Neural crest cell (in vitro differentiated cells): Measurements from ENCODE around the gene UBE2J2. TPM values are rescaled to one million over a fixed set of nuclear protein-coding genes. Genes with fewer than 3 reads are reported as not detected.

Source experiments
- DNase-seq: peaks from one replicate; pipeline ENCODE4 v3.0.0; 2021; ENCODE audit warnings: low read depth, mixed read lengths, low spot score
- H3K27ac Mint-ChIP-seq: one replicate; pipeline ENCODE4 v1.8.0; 2021; ENCODE audit warnings: mild to moderate bottlenecking, mixed read lengths; ENCODE audit not compliant: unreplicated experiment
- H3K27me3 Mint-ChIP-seq: 2 replicates; pipeline ENCODE4 v1.8.0; 2021; ENCODE audit warnings: low read depth, mild to moderate bottlenecking, mixed read lengths
- H3K36me3 Mint-ChIP-seq: 2 replicates; pipeline ENCODE4 v1.8.0; 2021; ENCODE audit warnings: low read depth, mild to moderate bottlenecking, mixed read lengths
- H3K4me1 Mint-ChIP-seq: 2 replicates; pipeline ENCODE4 v1.8.0; 2021; ENCODE audit warnings: mixed read lengths
- H3K4me3 Mint-ChIP-seq: one replicate; pipeline ENCODE4 v1.8.0; 2021; ENCODE audit warnings: mild to moderate bottlenecking, mixed read lengths
- H3K9me3 Mint-ChIP-seq: 2 replicates; pipeline ENCODE4 v1.8.0; 2021; ENCODE audit warnings: mixed read lengths
- total RNA-seq: library from RNA; stranded (reverse); gene quantifications from 2 replicates; pipeline ENCODE4 v1.2.1, GENCODE V29; 2021
- TF ChIP-seq, protein P1 (sequence below): fragments of 200-600 bp; sonication (generic); conservative IDR thresholded peaks from 2 replicates; pipeline ENCODE4 v1.5.0; 2021; ENCODE audit warnings: antibody characterized with exemption, mild to moderate bottlenecking

UBE2J2 gene
- total RNA-seq, 1 donor from 2014 or later = 80.8 TPM

DNA sequence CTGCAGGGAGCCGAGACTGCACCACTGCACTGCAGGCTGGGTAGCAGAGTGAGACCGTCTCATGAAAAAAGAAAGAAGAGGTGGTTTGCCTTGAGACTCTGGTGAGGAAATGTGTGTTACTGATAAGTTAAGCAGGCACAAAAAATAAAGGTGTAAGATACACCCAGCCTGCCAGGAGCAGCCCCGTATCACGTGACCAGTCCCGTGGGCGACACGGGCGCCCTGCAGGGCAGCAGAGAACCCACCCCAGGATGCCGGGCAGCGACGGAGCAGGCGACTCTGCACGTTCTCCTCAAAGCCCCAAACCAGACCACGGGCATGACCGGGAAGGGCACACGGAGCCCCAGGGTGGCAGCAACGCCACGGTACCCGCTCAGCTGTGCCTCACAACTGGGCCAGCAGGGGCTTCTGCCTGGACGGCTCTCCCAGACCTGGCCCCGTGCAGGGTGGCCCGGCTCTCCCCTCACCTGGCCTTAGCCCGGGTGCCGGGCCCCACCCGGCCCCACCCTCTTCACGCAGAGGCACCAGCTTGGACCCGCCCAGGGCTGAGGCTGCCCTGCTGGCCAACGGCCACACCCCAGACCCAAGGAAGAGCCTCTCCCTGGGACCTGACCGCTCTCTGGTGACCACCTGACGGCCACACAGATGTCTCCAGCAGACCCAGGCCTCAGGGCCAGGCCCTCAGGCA, 51.6 kb downstream of the UBE2J2 start:
- no peak overlapping the region for H3K27ac Mint-ChIP-seq
- no peak for DNase-seq
- no peaks in the 10 kb centered on the region for H3K27me3 Mint-ChIP-seq
- no peaks in the 10 kb centered on the region for H3K9me3 Mint-ChIP-seq
- no peaks in the 10 kb centered on the region for H3K4me1 Mint-ChIP-seq
- TF ChIP-seq, protein P1, sequence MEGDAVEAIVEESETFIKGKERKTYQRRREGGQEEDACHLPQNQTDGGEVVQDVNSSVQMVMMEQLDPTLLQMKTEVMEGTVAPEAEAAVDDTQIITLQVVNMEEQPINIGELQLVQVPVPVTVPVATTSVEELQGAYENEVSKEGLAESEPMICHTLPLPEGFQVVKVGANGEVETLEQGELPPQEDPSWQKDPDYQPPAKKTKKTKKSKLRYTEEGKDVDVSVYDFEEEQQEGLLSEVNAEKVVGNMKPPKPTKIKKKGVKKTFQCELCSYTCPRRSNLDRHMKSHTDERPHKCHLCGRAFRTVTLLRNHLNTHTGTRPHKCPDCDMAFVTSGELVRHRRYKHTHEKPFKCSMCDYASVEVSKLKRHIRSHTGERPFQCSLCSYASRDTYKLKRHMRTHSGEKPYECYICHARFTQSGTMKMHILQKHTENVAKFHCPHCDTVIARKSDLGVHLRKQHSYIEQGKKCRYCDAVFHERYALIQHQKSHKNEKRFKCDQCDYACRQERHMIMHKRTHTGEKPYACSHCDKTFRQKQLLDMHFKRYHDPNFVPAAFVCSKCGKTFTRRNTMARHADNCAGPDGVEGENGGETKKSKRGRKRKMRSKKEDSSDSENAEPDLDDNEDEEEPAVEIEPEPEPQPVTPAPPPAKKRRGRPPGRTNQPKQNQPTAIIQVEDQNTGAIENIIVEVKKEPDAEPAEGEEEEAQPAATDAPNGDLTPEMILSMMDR = no peak
- peaks cover 9% of the 10 kb centered on the region for H3K36me3 Mint-ChIP-seq
- no peak overlapping the region for H3K4me3 Mint-ChIP-seq

DNA sequence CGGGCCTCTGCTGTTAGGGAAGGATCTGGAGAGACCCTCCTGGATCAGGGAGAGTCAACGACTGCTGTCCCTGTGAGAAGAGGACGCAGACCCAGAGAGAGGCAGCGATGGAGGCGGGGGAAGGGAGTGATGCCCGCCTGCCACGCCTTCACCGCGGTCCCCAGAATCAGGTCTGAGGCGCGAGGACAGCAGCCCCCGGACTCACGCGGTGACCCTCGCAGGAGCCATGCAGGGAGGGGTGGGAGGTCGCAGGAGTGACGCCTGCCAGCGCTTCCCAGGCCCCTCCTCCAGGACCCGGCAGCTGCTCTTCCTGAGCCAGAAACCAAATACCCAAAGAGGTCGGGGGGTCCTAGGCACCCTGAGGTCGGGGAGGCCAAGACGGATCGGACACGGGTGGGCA, 53.5 kb downstream of the UBE2J2 start:
- no peak for DNase-seq
- H3K27ac Mint-ChIP-seq = no peak overlapping the region
- no peaks in the 10 kb centered on the region for H3K4me1 Mint-ChIP-seq
- no peaks in the 10 kb centered on the region for H3K9me3 Mint-ChIP-seq
- TF ChIP-seq, protein P1 = no peak
- H3K36me3 Mint-ChIP-seq = peaks cover 9% of the 10 kb centered on the region
- no peaks in the 10 kb centered on the region for H3K27me3 Mint-ChIP-seq
- no peak overlapping the region for H3K4me3 Mint-ChIP-seq

DNA sequence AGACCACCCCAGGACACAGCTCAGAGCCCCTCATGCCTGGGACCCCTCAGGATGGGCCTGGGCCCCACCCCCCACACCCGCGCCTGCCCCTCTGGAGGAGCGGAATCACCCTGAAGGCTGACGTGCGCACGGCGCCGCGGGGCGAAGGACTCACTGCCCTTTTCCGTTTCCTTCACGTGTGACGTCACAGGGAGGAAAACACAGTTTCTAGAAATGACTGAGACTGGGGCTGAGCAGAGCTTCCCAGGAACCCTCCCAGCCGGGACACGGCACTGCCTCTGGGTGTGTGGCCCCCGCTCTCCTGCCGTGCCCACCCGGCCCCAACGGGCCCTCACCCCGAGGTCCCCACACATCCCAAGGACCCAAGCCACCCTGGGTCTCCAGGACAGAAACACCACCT, 54.3 kb downstream of the UBE2J2 start:
- peaks cover 9% of the 10 kb centered on the region for H3K36me3 Mint-ChIP-seq

DNA sequence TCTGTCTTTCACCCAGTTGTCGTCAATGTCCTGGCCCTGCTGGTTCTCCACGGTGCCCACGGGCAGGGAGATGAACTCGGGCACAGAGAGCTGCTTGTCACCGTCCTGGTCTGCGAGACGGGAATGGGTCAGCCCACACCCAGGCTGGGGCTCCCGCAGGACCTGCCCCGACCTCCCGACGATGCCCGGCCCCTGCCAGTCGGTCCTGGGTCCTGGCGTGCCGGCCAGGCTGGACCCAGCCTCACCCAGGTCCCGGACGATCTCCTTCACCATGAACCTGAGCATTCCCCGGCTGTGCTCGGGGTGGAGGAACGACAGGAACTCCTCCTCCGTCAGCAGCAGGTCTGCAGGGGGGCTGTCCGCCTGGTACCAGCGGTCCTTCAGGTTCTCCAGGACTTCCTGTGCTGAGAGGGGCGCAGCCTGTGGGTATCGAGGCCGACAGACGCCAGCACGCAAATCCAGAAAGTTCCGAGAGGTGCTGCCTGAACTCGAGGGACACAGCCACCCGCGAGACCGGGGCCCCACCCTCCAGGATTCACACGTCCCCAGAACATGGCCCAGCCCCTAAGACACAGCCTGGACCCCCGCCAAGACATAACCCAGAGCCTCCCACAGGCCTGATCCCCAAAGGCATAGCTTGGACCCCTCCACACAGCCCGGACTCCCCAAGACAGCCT, 55.0 kb downstream of the UBE2J2 start:
- Mint-ChIP-seq H3K4me1 (no peaks in the 10 kb centered on the region), H3K27ac (no peak overlapping the region), H3K36me3 (peaks cover 9% of the 10 kb centered on the region), H3K27me3 (no peaks in the 10 kb centered on the region), H3K4me3 (no peak overlapping the region), H3K9me3 (no peaks in the 10 kb centered on the region)
- DNase-seq = no peak
- TF ChIP-seq, protein P1 = no peak

More for the DNA sequence above, 54.3 kb downstream of the UBE2J2 start:
- Mint-ChIP-seq H3K27me3 (no peaks in the 10 kb centered on the region), H3K9me3 (no peaks in the 10 kb centered on the region), H3K4me1 (no peaks in the 10 kb centered on the region), H3K4me3 (no peak overlapping the region), H3K27ac (no peak overlapping the region)
- TF ChIP-seq, protein P1 = no peak
- no peak for DNase-seq

DNA sequence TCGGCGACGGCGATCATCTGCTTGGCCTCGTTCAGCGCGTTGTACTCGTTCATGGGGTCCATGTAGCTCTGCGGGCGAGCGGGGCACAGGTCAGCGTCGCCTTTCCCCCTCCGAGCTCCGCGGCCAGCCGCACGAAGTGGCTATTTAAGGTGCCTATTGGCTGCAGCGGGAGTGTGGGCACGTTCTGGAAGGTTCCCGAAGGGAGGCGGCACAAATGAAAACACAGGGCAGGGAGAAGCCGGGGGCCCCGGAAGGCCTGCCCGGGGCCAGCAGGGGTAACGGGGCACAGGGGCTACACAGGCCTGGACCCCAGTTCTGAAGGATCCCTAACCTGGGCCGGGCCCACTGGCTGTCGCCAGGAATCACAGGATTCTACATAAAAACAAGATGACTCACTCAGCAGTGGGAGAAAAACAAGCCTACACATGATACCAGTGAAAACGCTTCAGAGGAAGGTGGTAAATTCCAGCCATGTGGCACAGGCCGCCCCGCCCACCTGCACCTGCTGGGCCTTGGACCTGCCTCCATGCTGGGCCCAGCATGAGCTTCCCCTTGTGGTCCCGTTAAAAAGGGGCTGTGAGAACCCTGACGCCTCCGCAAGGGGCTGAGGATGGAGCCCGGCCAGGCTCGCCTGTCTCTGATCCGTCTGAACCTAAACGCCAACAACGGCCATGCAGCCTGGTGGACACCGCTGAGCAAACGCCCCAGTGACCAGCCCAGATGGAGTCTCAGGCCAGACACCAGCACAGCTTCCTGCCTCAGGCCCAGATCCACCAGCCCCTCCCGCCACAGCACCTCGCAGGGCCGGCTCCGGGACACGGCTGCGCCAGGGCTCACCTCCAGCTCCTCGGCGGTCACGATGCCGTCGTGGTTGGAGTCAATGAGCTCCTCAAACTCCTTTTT, 55.8 kb downstream of the UBE2J2 start:
- Mint-ChIP-seq H3K27ac (no peak overlapping the region), H3K27me3 (no peaks in the 10 kb centered on the region), H3K4me3 (no peak overlapping the region), H3K36me3 (peaks cover 5% of the 10 kb centered on the region), H3K9me3 (no peaks in the 10 kb centered on the region), H3K4me1 (no peaks in the 10 kb centered on the region)
- TF ChIP-seq, protein P1 = no peak
- no peak for DNase-seq
